Measurements from ENCODE around the gene DMXL1.

DMXL1 gene

DNA sequence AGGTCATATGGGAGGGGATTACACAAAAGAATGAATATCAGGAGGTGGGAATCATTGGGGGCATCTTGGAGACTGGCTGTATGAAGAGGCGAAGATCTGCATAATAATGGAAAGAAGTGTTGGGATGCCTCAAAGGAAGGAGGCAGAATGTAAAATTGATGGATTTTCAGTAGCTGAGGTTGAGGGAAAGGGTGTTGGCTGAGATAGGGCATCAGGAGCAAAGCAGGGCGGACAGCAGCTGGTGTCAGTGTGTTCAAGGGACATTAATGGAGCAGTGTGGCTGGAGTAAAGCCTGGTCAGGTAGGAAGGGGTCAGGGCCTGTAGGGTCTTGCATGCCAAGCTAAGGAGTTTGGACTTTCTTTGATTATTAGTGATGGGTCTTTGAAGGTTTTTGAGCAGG is 219.7 kb downstream of the DMXL1 start:
- no peak for DNase-seq

DNA sequence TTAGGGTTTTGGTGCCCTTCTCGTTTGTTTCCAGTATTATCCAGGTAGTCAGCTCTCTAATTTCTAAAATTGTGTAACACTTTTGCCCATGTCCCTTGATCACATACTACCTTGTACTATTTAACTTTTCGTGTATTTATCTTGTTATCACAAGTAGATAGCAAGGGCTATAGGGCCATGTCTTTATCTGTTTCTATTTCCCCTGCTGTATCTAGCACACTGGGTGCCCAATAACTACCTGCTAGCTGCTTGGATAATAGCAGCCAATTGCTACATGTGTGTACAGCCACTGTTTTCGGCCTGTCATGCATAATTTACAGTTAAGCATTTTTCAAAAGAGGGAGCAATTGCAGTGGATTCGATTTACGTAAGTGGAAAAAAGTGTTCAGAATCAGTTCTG is 220.2 kb downstream of the DMXL1 start:
- DNase-seq: no peak

DNA sequence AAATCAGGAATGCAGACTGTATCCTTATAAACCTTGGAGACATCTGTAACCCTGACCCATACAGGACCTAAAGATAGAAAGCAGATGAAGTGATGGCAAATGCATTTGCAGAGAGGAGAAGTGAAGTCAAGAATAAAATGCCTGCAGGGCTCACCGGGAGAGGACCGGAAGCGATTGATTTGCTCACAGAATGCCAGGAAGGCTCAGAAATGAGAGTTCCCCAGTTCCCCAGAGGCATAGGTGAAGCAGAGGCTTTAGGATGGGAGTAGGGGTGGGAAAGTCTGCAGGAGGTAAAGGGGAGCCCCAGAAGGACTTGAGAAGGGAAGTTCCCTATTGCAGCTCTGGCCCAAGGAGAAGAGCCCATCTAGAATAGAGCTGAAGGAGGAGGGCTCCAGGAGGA is 221.0 kb downstream of the DMXL1 start:
- DNase-seq: no peak

DNA sequence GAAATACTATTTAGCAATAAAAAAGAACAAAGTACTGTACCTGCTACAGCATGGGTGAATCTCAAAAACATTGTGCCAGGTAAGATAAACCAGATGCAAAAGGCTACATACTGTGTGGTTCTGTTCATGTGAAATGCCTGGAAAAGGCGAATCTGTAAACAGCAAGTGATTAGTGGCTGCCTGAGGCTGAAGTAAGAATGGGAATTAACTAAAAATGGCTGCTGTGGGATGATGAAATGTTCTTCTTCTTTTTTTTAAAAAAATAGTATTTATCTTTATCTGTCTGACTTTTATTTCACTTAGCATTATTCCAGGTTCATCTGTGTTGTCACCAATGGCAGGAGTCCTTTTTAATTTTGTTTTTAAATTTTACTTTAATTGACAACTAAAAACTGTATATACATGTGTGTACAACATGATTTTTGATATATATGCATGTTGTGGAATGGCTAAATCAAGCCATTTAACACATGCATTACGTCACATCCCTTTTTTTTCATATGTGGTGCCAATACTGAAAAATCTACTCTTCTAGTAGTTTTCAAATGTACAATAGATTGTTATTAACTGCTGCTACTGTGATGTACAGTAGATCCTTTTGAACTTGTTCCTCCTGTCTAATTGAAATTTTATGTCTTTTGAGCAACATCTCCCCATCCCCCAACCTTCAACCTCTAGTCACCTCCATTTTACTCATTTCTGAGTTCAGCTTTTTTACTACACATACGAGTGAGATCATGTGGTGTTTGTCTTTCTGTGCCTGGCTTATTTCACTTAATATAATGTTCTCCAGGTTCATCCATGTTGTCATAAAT is 222.0 kb downstream of the DMXL1 start:
- DNase-seq: no peak

DNA sequence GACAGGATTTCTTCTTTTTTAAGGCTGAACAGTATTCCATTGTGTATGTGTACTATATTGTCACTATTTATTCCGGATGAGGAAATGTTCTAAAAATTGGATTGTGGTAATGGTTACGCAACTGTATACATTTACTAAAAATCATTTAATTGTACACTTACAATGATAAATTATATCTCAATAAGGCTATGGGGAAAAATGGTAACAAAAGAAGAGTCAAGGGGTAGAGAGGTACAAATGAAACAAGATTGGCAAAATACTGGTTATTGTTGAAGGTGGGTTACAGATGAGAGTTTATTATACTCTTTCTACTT is 222.6 kb downstream of the DMXL1 start:
- no peak for DNase-seq
